ENCODE data around the gene SPTLC3. TPM values are rescaled to one million over a fixed set of nuclear protein-coding genes. Genes with fewer than 3 reads are reported as not detected.

Gene SPTLC3
- total and polyA plus RNA-seq, 2 donors (not counting 1 experiment from before 2014, with no cell fraction given): not detected

GRCh38 chr20:12966468-12967085, 42.2 kb upstream of the SPTLC3 start:
- no peak for ATAC-seq (ENCODE audit: low read depth)
- H3K4me1 ChIP-seq (ENCODE audit: control insufficient read depth in 2 of 2, insufficient read depth in 2 of 2, low read length in 2 of 2): no peaks in the 10 kb centered on the region
- H3K27ac ChIP-seq (ENCODE audit: low read length in 2 of 2): no peak overlapping the region
- TF ChIP-seq EZH2 (IDR thresholded peaks at IDR 0.05; ENCODE audit: borderline replicate concordance, insufficient read depth, low read depth, low read length, poor library complexity, severe bottlenecking): no peak
- TF ChIP-seq CTCF (IDR thresholded peaks at IDR 0.05): no peak
- H3K9ac ChIP-seq (ENCODE audit: low read length): no peak overlapping the region
- H2AFZ ChIP-seq (ENCODE audit: insufficient read depth, low read depth, low read length, poor library complexity, severe bottlenecking): no peak overlapping the region
- no peak overlapping the region for H3K4me3 ChIP-seq (ENCODE audit: control extremely low read depth in 1 of 5, extremely low read depth in 1 of 5, insufficient read depth in 1 of 5, low read depth in 2 of 5, low read length in 4 of 5)
- no peak overlapping the region for H3K4me2 ChIP-seq (replicated peaks; ENCODE audit: low read depth, low read length, poor library complexity, severe bottlenecking)
- CTCF ChIA-PET: no interaction called here
- no peaks in the 10 kb centered on the region for H4K20me1 ChIP-seq (ENCODE audit: control insufficient read depth, insufficient read depth, low read length, poor library complexity, severe bottlenecking)
- no peaks in the 10 kb centered on the region for H3K4me1 Mint-ChIP-seq
- no peak overlapping the region for H3K4me3 Mint-ChIP-seq
- no CpG with 5 or more reads among the region's 1 CpG for WGBS (ENCODE audit: insufficient coverage)
- no peaks in the 10 kb centered on the region for H3K9me3 Mint-ChIP-seq (ENCODE audit: insufficient read depth)
- H3K27ac Mint-ChIP-seq: no peak overlapping the region
- intact Hi-C loops (cut with micrococcal nuclease): no loop called here
- H3K9me3 ChIP-seq (ENCODE audit: control extremely low read depth in 1 of 3, control insufficient read depth in 2 of 3, insufficient read depth in 1 of 3, low read length in 2 of 3): peaks cover 0 to 4% (median 0%) of the 10 kb centered on the region in 3 donors
- POLR2A ChIA-PET: no interaction called here
- H3K79me2 ChIP-seq (ENCODE audit: control insufficient read depth, insufficient read depth, low read length): no peaks in the 10 kb centered on the region
- H3K27me3 ChIP-seq (replicated peaks in 1 of 4; ENCODE audit: control extremely low read depth in 1 of 4, control insufficient read depth in 3 of 4, insufficient read depth in 4 of 4, low read length in 3 of 4): no peaks in the 10 kb centered on the region
- H3K27me3 Mint-ChIP-seq: no peaks in the 10 kb centered on the region
- no peak for DNase-seq
- no peaks in the 10 kb centered on the region for H3K36me3 ChIP-seq (replicated peaks in 1 of 2; ENCODE audit: control extremely low read depth in 1 of 2, control insufficient read depth in 1 of 2, extremely low read depth in 1 of 2, insufficient read depth in 2 of 2, low read length in 1 of 2)

GRCh38 chr20:12967932-12968331, 40.8 kb upstream of the SPTLC3 start:
- DNase-seq: no peak
- Mint-ChIP-seq H3K4me3 (no peak overlapping the region), H3K27ac (no peak overlapping the region), H3K27me3 (no peaks in the 10 kb centered on the region), H3K4me1 (no peaks in the 10 kb centered on the region), H3K9me3 (ENCODE audit: insufficient read depth) (no peaks in the 10 kb centered on the region)
- Histone ChIP-seq H3K27ac (ENCODE audit: low read length in 2 of 2) (no peak overlapping the region), H4K20me1 (ENCODE audit: control insufficient read depth, insufficient read depth, low read length, poor library complexity, severe bottlenecking) (no peaks in the 10 kb centered on the region), H3K27me3 (replicated peaks in 1 of 4; ENCODE audit: control extremely low read depth in 1 of 4, control insufficient read depth in 3 of 4, insufficient read depth in 4 of 4, low read length in 3 of 4) (no peaks in the 10 kb centered on the region), H3K79me2 (ENCODE audit: control insufficient read depth, insufficient read depth, low read length) (no peaks in the 10 kb centered on the region), H3K4me3 (ENCODE audit: control extremely low read depth in 1 of 5, extremely low read depth in 1 of 5, insufficient read depth in 1 of 5, low read depth in 2 of 5, low read length in 4 of 5) (no peak overlapping the region), H2AFZ (ENCODE audit: insufficient read depth, low read depth, low read length, poor library complexity, severe bottlenecking) (no peak overlapping the region), H3K4me2 (replicated peaks; ENCODE audit: low read depth, low read length, poor library complexity, severe bottlenecking) (no peak overlapping the region), H3K36me3 (replicated peaks in 1 of 2; ENCODE audit: control extremely low read depth in 1 of 2, control insufficient read depth in 1 of 2, extremely low read depth in 1 of 2, insufficient read depth in 2 of 2, low read length in 1 of 2) (no peaks in the 10 kb centered on the region), H3K4me1 (ENCODE audit: control insufficient read depth in 2 of 2, insufficient read depth in 2 of 2, low read length in 2 of 2) (no peaks in the 10 kb centered on the region), H3K9ac (ENCODE audit: low read length) (no peak overlapping the region), H3K9me3 (ENCODE audit: control extremely low read depth in 1 of 3, control insufficient read depth in 2 of 3, insufficient read depth in 1 of 3, low read length in 2 of 3) (peaks cover 0 to 4% (median 0%) of the 10 kb centered on the region in 3 donors)
- ChIA-PET POLR2A (no interaction called here), CTCF (no interaction called here)
- TF ChIP-seq EZH2 (IDR thresholded peaks at IDR 0.05; ENCODE audit: borderline replicate concordance, insufficient read depth, low read depth, low read length, poor library complexity, severe bottlenecking) (no peak), CTCF (IDR thresholded peaks at IDR 0.05) (no peak)
- intact Hi-C loops (cut with micrococcal nuclease): no loop called here
- ATAC-seq (ENCODE audit: low read depth): no peak
